GM23338 (cell line): ENCODE measurements around the gene CCDC73. TPM values are rescaled to one million over a fixed set of nuclear protein-coding genes. Genes with fewer than 3 reads are reported as not detected.
"Not testable (repeated sequence)": the region's sequence is repeated elsewhere in the genome, so short reads cannot be mapped to it uniquely, and the experiment has no call there.

Experiments used
- ATAC-seq: fragments of 200-7000 bp; cut with Tn5 transposase; 3 replicates; pipeline ENCODE4 v1.9.1; 2020
- DNase-seq: peaks from one replicate; pipeline ENCODE4 v3.0.0-alpha.2; 2015; ENCODE audit warnings: low spot score
- H2AFZ ChIP-seq: fragments of 200-600 bp; sonication (generic); 2 replicates; pipeline ENCODE4 v1.8.0; 2016; ENCODE audit warnings: antibody characterized with exemption, mild to moderate bottlenecking, moderate library complexity
- H3F3A ChIP-seq: fragments of 200-600 bp; sonication (generic); replicated peaks from 2 replicates; pipeline ENCODE4 v1.8.0; 2017; ENCODE audit warnings: antibody characterized with exemption, mixed run types, low read depth
- H3K27ac ChIP-seq: fragments of 200-600 bp; sonication (generic); 2 replicates; pipeline ENCODE4 v1.6.1; 2016; ENCODE audit warnings: low read depth
- H3K27me3 ChIP-seq: fragments of 200-600 bp; sonication (generic); 2 replicates; pipeline ENCODE4 v1.8.0; 2016; ENCODE audit warnings: mild to moderate bottlenecking, mixed run types, moderate library complexity; ENCODE audit not compliant: insufficient read depth
- H3K36me3 ChIP-seq: fragments of 200-600 bp; sonication (generic); 2 replicates; pipeline ENCODE4 v1.8.0; 2016; ENCODE audit warnings: mild to moderate bottlenecking; ENCODE audit not compliant: insufficient read depth
- H3K4me1 ChIP-seq: fragments of 200-600 bp; sonication (generic); 2 replicates; pipeline ENCODE4 v1.8.0; 2016; ENCODE audit warnings: mild to moderate bottlenecking, moderate library complexity; ENCODE audit not compliant: insufficient read depth
- H3K4me2 ChIP-seq: fragments of 200-600 bp; sonication (generic); 2 replicates; pipeline ENCODE4 v1.7.1; 2017; ENCODE audit warnings: mixed run types
- H3K4me3 ChIP-seq: fragments of 200-600 bp; sonication (generic); 2 replicates; pipeline ENCODE4 v1.6.1; 2016; ENCODE audit warnings: mixed run types
- H3K79me2 ChIP-seq: fragments of 200-600 bp; sonication (generic); replicated peaks from 2 replicates; pipeline ENCODE4 v1.8.0; 2017; ENCODE audit warnings: mild to moderate bottlenecking; ENCODE audit not compliant: insufficient read depth
- H3K9me2 ChIP-seq: fragments of 200-600 bp; sonication (generic); 2 replicates; pipeline ENCODE4 v1.8.0; 2017; ENCODE audit not compliant: insufficient read depth
- H4K20me1 ChIP-seq: fragments of 200-600 bp; sonication (generic); replicated peaks from 2 replicates; pipeline ENCODE4 v1.8.0; 2017; ENCODE audit warnings: mild to moderate bottlenecking; ENCODE audit not compliant: insufficient read depth
- H3K27ac Mint-ChIP-seq: 2 replicates; pipeline ENCODE4 v1.8.0; 2020; ENCODE audit warnings: inconsistent platforms, mild to moderate bottlenecking, moderate library complexity, mixed read lengths
- H3K27me3 Mint-ChIP-seq: 3 replicates; pipeline ENCODE4 v1.8.0; 2022; ENCODE audit warnings: low read depth, mild to moderate bottlenecking, moderate library complexity, mixed read lengths, inconsistent platforms; ENCODE audit not compliant: insufficient read depth, poor library complexity
- H3K36me3 Mint-ChIP-seq: 3 replicates; pipeline ENCODE4 v1.8.0; 2021; ENCODE audit warnings: low read depth, mild to moderate bottlenecking, inconsistent platforms, moderate library complexity, mixed read lengths
- H3K4me1 Mint-ChIP-seq: 3 replicates; pipeline ENCODE4 v1.8.0; 2020; ENCODE audit warnings: mild to moderate bottlenecking, inconsistent platforms, mixed read lengths
- H3K4me3 Mint-ChIP-seq: 3 replicates; pipeline ENCODE4 v1.8.0; 2021; ENCODE audit warnings: moderate library complexity, mild to moderate bottlenecking, inconsistent platforms, mixed read lengths
- H3K9me3 Mint-ChIP-seq: 3 replicates; pipeline ENCODE4 v1.8.0; 2020; ENCODE audit warnings: moderate library complexity, mild to moderate bottlenecking, inconsistent platforms, mixed read lengths
- CREB1 ChIP-seq: fragments of 250-450 bp; sonication (Bioruptor Pico); IDR thresholded peaks from 2 replicates; pipeline ENCODE4 v1.5.0; 2020; ENCODE audit warnings: low read depth, mild to moderate bottlenecking, moderate library complexity
- ETS1 ChIP-seq: IDR thresholded peaks from 2 replicates; pipeline ENCODE4 v1.6.1; 2016; ENCODE audit warnings: antibody characterized with exemption
- EZH2 ChIP-seq: fragments of 200-600 bp; sonication (generic); IDR thresholded peaks from one replicate; pipeline ENCODE4 v1.8.0; 2017; ENCODE audit warnings: antibody characterized with exemption, mild to moderate bottlenecking, low read depth; ENCODE audit not compliant: unreplicated experiment
- JUNB ChIP-seq: IDR thresholded peaks from one replicate; pipeline ENCODE4 v1.6.1; 2016; ENCODE audit warnings: antibody characterized with exemption; ENCODE audit not compliant: unreplicated experiment
- NANOG ChIP-seq: IDR thresholded peaks from 2 replicates; pipeline ENCODE4 v1.6.1; 2016; ENCODE audit warnings: antibody characterized with exemption, borderline replicate concordance
- STAT1 ChIP-seq: IDR thresholded peaks from one replicate; pipeline ENCODE4 v1.6.1; 2016; ENCODE audit warnings: antibody characterized with exemption; ENCODE audit not compliant: unreplicated experiment
- ZNF462 ChIP-seq: fragments of 250-450 bp; sonication (Bioruptor Pico); IDR thresholded peaks from 2 replicates; pipeline ENCODE4 v1.5.0; 2020; ENCODE audit warnings: mild to moderate bottlenecking, moderate library complexity
- polyA plus RNA-seq: library from polyadenylated mRNA; unstranded; fragments of >200 nt; fragmentation: Nextera tagmentation; extraction: Ambion mirVana; gene quantifications from 2 replicates; pipeline ENCODE4 v1.2.1, GENCODE V29; 2016
- total RNA-seq: library from RNA; depleted of rRNA; stranded (reverse); fragments of >200 nt; shearing (Covaris generic); gene quantifications from 2 replicates; pipeline ENCODE4 v1.2.3, GENCODE V29; 2014
- TF ChIP-seq, protein P1 (sequence below): IDR thresholded peaks from one replicate; pipeline ENCODE4 v1.6.1; 2018; ENCODE audit warnings: antibody characterized with exemption; ENCODE audit not compliant: unreplicated experiment

Gene CCDC73
- total and polyA plus RNA-seq, 2 experiments from 2014 or later, result 0.06 TPM; not detected in 1

DNA sequence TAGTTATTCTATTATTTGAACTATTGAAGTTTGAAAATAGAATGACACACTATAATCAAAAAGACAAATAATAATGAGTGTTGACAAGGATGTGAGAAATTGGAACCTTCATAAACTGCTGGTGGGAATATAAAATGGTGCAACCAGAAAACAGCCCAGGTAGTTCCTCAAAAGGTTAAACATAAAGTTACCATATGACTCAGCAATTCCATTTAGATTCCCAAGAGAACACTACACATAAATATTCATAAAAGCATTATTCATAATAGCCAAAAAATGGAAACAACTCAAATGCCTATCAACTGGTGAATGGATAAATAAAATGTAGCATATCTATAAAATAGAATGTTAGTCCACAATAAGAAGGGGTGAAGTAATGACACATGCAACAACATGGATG, 21.7 kb downstream of the CCDC73 start:
- no peaks in the 10 kb centered on the region for H3K9me2 ChIP-seq
- no peak overlapping the region for H3K4me3 ChIP-seq
- Mint-ChIP-seq H3K9me3 (peaks cover 3% of the 10 kb centered on the region; the same call in 1 of the 3 replicates), H3K27me3 (no peaks in the 10 kb centered on the region), H3K4me1 (peaks cover 10% of the 10 kb centered on the region), H3K36me3 (no peaks in the 10 kb centered on the region), H3K27ac (no peak overlapping the region), H3K4me3 (no peak overlapping the region)
- TF ChIP-seq CREB1 (CRISPR knock-in tag) (no peak), NANOG (no peak), ZNF462 (CRISPR knock-in tag) (no peak), ETS1 (no peak), STAT1 (no peak), EZH2 (no peak), JUNB (no peak)
- TF ChIP-seq, protein P1, sequence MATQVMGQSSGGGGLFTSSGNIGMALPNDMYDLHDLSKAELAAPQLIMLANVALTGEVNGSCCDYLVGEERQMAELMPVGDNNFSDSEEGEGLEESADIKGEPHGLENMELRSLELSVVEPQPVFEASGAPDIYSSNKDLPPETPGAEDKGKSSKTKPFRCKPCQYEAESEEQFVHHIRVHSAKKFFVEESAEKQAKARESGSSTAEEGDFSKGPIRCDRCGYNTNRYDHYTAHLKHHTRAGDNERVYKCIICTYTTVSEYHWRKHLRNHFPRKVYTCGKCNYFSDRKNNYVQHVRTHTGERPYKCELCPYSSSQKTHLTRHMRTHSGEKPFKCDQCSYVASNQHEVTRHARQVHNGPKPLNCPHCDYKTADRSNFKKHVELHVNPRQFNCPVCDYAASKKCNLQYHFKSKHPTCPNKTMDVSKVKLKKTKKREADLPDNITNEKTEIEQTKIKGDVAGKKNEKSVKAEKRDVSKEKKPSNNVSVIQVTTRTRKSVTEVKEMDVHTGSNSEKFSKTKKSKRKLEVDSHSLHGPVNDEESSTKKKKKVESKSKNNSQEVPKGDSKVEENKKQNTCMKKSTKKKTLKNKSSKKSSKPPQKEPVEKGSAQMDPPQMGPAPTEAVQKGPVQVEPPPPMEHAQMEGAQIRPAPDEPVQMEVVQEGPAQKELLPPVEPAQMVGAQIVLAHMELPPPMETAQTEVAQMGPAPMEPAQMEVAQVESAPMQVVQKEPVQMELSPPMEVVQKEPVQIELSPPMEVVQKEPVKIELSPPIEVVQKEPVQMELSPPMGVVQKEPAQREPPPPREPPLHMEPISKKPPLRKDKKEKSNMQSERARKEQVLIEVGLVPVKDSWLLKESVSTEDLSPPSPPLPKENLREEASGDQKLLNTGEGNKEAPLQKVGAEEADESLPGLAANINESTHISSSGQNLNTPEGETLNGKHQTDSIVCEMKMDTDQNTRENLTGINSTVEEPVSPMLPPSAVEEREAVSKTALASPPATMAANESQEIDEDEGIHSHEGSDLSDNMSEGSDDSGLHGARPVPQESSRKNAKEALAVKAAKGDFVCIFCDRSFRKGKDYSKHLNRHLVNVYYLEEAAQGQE, result no peak
- H4K20me1 ChIP-seq, result no peaks in the 10 kb centered on the region
- H3K27ac ChIP-seq, result no peak overlapping the region
- H3K4me1 ChIP-seq, result 0 out of 2 replicates have a peak, but pooled peaks cover 4% of the 10 kb centered on the region
- H3K27me3 ChIP-seq, result no peaks in the 10 kb centered on the region
- H3K36me3 ChIP-seq, result no peaks in the 10 kb centered on the region
- H3K79me2 ChIP-seq, result no peaks in the 10 kb centered on the region
- H3F3A ChIP-seq, result no peaks in the 10 kb centered on the region
- DNase-seq (no peak), ATAC-seq (no peak)
- H3K4me2 ChIP-seq, result no peak overlapping the region
- H2AFZ ChIP-seq, result no peak overlapping the region

GRCh38 chr11:32761774-32762173, 32.7 kb downstream of the CCDC73 start:
- not testable (repeated sequence) for H3F3A ChIP-seq, H3K36me3 ChIP-seq, H3K4me2 ChIP-seq, H3K36me3 Mint-ChIP-seq, H3K79me2 ChIP-seq, H4K20me1 ChIP-seq, H3K27me3 ChIP-seq, DNase-seq, H3K4me3 ChIP-seq, H3K27ac Mint-ChIP-seq, H2AFZ ChIP-seq, H3K4me3 Mint-ChIP-seq, H3K9me2 ChIP-seq, H3K27ac ChIP-seq, H3K4me1 Mint-ChIP-seq, ATAC-seq, H3K27me3 Mint-ChIP-seq, H3K4me1 ChIP-seq
- H3K9me3 Mint-ChIP-seq, result peaks cover 35% of the 10 kb centered on the region
